NCI-H345 treated with DMSO at 0.1 percent for 48 hours (cell line): Measurements from ENCODE around the gene UVRAG.

Experiments used
- DNase-seq: peaks from one replicate; lab custom pipeline; 2025; ENCODE audit not compliant: unreplicated experiment; lab: John Stamatoyannopoulos, UW

Gene UVRAG

GRCh38 chr11:75802913-75803820, 11.8 kb upstream of the UVRAG start:
- DNase-seq, result peak; percentile 26

- no peak for DNase-seq
These were observed 5.9 kb upstream of the UVRAG start for GRCh38 chr11:75809111-75809510.

GRCh38 chr11:75809991-75810390, 5.0 kb upstream of the UVRAG start:
- DNase-seq, result no peak

- DNase-seq, result no peak
These were observed 4.2 kb upstream of the UVRAG start for GRCh38 chr11:75810637-75811390.

- no peak for DNase-seq
These were observed 3.5 kb upstream of the UVRAG start for GRCh38 chr11:75811485-75811884.

- DNase-seq, result no peak
These were observed 2.4 kb upstream of the UVRAG start for GRCh38 chr11:75812542-75813040.

GRCh38 chr11:75813124-75813523, 1.9 kb upstream of the UVRAG start:
- DNase-seq, result no peak

GRCh38 chr11:75813622-75814039, 1.4 kb upstream of the UVRAG start:
- no peak for DNase-seq

- peak; percentile 95 for DNase-seq
These were observed 690 bp upstream of the UVRAG start for GRCh38 chr11:75814363-75814676.

- DNase-seq, result peak; percentile 14
These were observed 547 bp downstream of the UVRAG start for GRCh38 chr11:75815345-75816168.

GRCh38 chr11:75816561-75817239, 1.7 kb downstream of the UVRAG start:
- no peak for DNase-seq

GRCh38 chr11:75820645-75821044, 5.6 kb downstream of the UVRAG start:
- no peak for DNase-seq

- DNase-seq, result no peak
These were observed 6.2 kb downstream of the UVRAG start for GRCh38 chr11:75821202-75821601.

- DNase-seq, result no peak
These were observed 7.5 kb downstream of the UVRAG start for GRCh38 chr11:75822541-75822940.

- no peak for DNase-seq
These were observed 8.4 kb downstream of the UVRAG start for GRCh38 chr11:75823415-75823814.

- DNase-seq, result no peak
These were observed 8.9 kb downstream of the UVRAG start for GRCh38 chr11:75823946-75824345.

- DNase-seq, result no peak
These were observed 11.6 kb downstream of the UVRAG start for GRCh38 chr11:75826461-75827230.

GRCh38 chr11:75827562-75827961, 12.6 kb downstream of the UVRAG start:
- DNase-seq, result no peak

GRCh38 chr11:75831915-75832502, 17.0 kb downstream of the UVRAG start:
- DNase-seq, result no peak

GRCh38 chr11:75834728-75835127, 19.7 kb downstream of the UVRAG start:
- no peak for DNase-seq
